Left lung (tissue), 10 donors: ENCODE data around the gene TLR4. TPM values are rescaled to one million over a fixed set of nuclear protein-coding genes. Genes with fewer than 3 reads are reported as not detected.

Experiments used
- ATAC-seq: fragments of 200-7000 bp; cut with Tn5 transposase; one replicate; pipeline ENCODE4 v1.9.1; 2020; ENCODE audit warnings: moderate library complexity
- DNase-seq, 4 donors: peaks; one replicate each; pipeline ENCODE4 v3.0.0-alpha.2; 2013 to 2020
- H3K27ac ChIP-seq, 2 donors: fragments of 200-600 bp; sonication (generic) in 1 of 2; one replicate each; pipeline versions ENCODE4 v1.5.0 to v1.8.0; 2020 to 2021
- H3K27me3 ChIP-seq, 2 donors: fragments of 200-600 bp; sonication (generic) in 1 of 2; one replicate each; pipeline versions ENCODE4 v1.5.0 to v1.8.0; 2020 to 2021
- H3K36me3 ChIP-seq, 2 donors: fragments of 200-600 bp; sonication (generic) in 1 of 2; one replicate each; pipeline versions ENCODE4 v1.5.0 to v1.8.0; 2020 to 2021
- H3K4me1 ChIP-seq, 2 donors: fragments of 200-600 bp; one replicate each; pipeline ENCODE4 v1.8.0; 2021
- H3K4me3 ChIP-seq, 2 donors: fragments of 200-600 bp; sonication (generic) in 1 of 2; one replicate each; pipeline versions ENCODE4 v1.5.0 to v1.8.0; 2020 to 2021; ENCODE audit warnings: mild to moderate bottlenecking in 1 of 2
- H3K9me3 ChIP-seq, 2 donors: fragments of 200-600 bp; sonication (generic) in 1 of 2; one replicate each; pipeline versions ENCODE4 v1.5.0 to v1.8.0; 2020 to 2021
- CTCF ChIP-seq, 2 donors: fragments of 200-600 bp; sonication (generic) in 1 of 2; IDR thresholded peaks; one replicate each; pipeline versions ENCODE4 v1.5.0 to v1.8.0; 2021; ENCODE audit warnings: antibody characterized with exemption in 2 of 2
- intact Hi-C, 2 donors: fragments of 100-400 bp; cut with DNase I; formaldehyde crosslinking; loops; one replicate each; pipeline versions ENCODE4 v1.11.2 to v1.14.2; 2022
- polyA plus RNA-seq, 6 donors: library from polyadenylated mRNA; unstranded; fragments of 120-200 nt; gene quantifications; one replicate each; pipeline ENCODE4 v1.2.1, GENCODE V29; 2013; ENCODE audit not compliant: insufficient read length in 6 of 6
- total RNA-seq, 2 donors: library from RNA; stranded (reverse); fragmentation: NEBNext Ultra II Directional; extraction: Animal tissue kit (Norgen Biotek cat#: 25700); gene quantifications; one replicate each; pipeline ENCODE4 v1.2.1, GENCODE V29; 2021
- donor health status: DM: no; HTN: yes; CAD: no.
- donor health status: DM: no; HTN: no; CAD: no.

TLR4 gene
- total and polyA plus RNA-seq, 8 donors: 7.9 to 62.1 (median 11.0) TPM

GRCh38 chr9:117679416-117679815 lies 24.8 kb upstream of the TLR4 start:
- ATAC-seq (no peak), DNase-seq (no peak)
- peaks cover 0 to 4% of the 10 kb centered on the region in 2 donors for H3K9me3 ChIP-seq
- no peaks in the 10 kb centered on the region for H3K27me3 ChIP-seq
- no peak overlapping the region for H3K4me3 ChIP-seq
- intact Hi-C loops: no loop called here
- H3K27ac ChIP-seq: peak overlapping the region in 1 of 2 donors; percentile 60
- TF ChIP-seq CTCF (IDR thresholded peaks at IDR 0.05): no peak
- H3K36me3 ChIP-seq: no peaks in the 10 kb centered on the region
- H3K4me1 ChIP-seq: peaks cover 0 to 15% of the 10 kb centered on the region in 2 donors

- no peak overlapping the region for H3K4me3 ChIP-seq
- H3K9me3 ChIP-seq: no peaks in the 10 kb centered on the region
- no peaks in the 10 kb centered on the region for H3K27me3 ChIP-seq
- no peak overlapping the region for H3K27ac ChIP-seq
- no peak for ATAC-seq
- no peaks in the 10 kb centered on the region for H3K36me3 ChIP-seq
- no peak for DNase-seq
- no peak for TF ChIP-seq CTCF (IDR thresholded peaks at IDR 0.05)
- intact Hi-C loops: no loop called here
- peaks cover 0 to 15% of the 10 kb centered on the region in 2 donors for H3K4me1 ChIP-seq
These were observed 22.3 kb upstream of the TLR4 start for GRCh38 chr9:117681888-117682287.

GRCh38 chr9:117682955-117683710 lies 21.1 kb upstream of the TLR4 start:
- Histone ChIP-seq H3K4me1 (peaks cover 0 to 15% of the 10 kb centered on the region in 2 donors), H3K9me3 (no peaks in the 10 kb centered on the region), H3K27ac (no peak overlapping the region), H3K27me3 (no peaks in the 10 kb centered on the region), H3K4me3 (no peak overlapping the region), H3K36me3 (no peaks in the 10 kb centered on the region)
- intact Hi-C loops: no loop called here
- ATAC-seq: no peak
- TF ChIP-seq CTCF (IDR thresholded peaks at IDR 0.05): no peak
- no peak for DNase-seq

- H3K36me3 ChIP-seq: no peaks in the 10 kb centered on the region
- intact Hi-C loops: no loop called here
- no peak for TF ChIP-seq CTCF (IDR thresholded peaks at IDR 0.05)
- DNase-seq (no peak), ATAC-seq (no peak)
- no peak overlapping the region for H3K4me3 ChIP-seq
- H3K27ac ChIP-seq: no peak overlapping the region
- no peaks in the 10 kb centered on the region for H3K4me1 ChIP-seq
- no peaks in the 10 kb centered on the region for H3K27me3 ChIP-seq
- H3K9me3 ChIP-seq: no peaks in the 10 kb centered on the region
These were observed 16.7 kb upstream of the TLR4 start for GRCh38 chr9:117687532-117687931.

GRCh38 chr9:117691367-117691766 lies 12.8 kb upstream of the TLR4 start:
- no peak for TF ChIP-seq CTCF (IDR thresholded peaks at IDR 0.05)
- intact Hi-C loops: no loop called here
- Histone ChIP-seq H3K36me3 (no peaks in the 10 kb centered on the region), H3K4me3 (no peak overlapping the region), H3K27ac (no peak overlapping the region), H3K9me3 (no peaks in the 10 kb centered on the region), H3K4me1 (peaks cover 0 to 5% of the 10 kb centered on the region in 2 donors), H3K27me3 (no peaks in the 10 kb centered on the region)
- ATAC-seq (no peak), DNase-seq (no peak)
